Fibroblast of the aortic adventitia (primary cell): Measurements from ENCODE around the gene BCAS1. TPM values are rescaled to one million over a fixed set of nuclear protein-coding genes. Genes with fewer than 3 reads are reported as not detected.

Experiments used
- DNase-seq: peaks from one replicate; pipeline ENCODE4 v3.0.0-alpha.2; 2010; ENCODE audit warnings: low read depth
- H3K4me3 ChIP-seq: 2 replicates; pipeline ENCODE4 v1.5.1; 2011; ENCODE audit warnings: low read depth, mild to moderate bottlenecking, control low read depth, low read length, moderate library complexity
- CTCF ChIP-seq: IDR thresholded peaks from 2 replicates; pipeline ENCODE4 v1.5.1; 2011; ENCODE audit warnings: mild to moderate bottlenecking, low read length, control low read depth, inconsistent platforms; ENCODE audit not compliant: insufficient read depth
- total RNA-seq: library from RNA; depleted of rRNA; stranded (reverse); fragments of >200 nt; gene quantifications from 2 replicates; pipeline ENCODE4 v1.2.3, GENCODE V29; 2012; ENCODE audit warnings: low replicate concordance

The BCAS1 gene
- total RNA-seq, 1 donor, result 0.09 TPM

- no peak overlapping the region for H3K4me3 ChIP-seq
- no peak for DNase-seq
- TF ChIP-seq CTCF, result no peak
Measured at GRCh38 chr20:53945478-53945877, 124.9 kb downstream of the BCAS1 start.

- H3K4me3 ChIP-seq, result no peak overlapping the region
- no peak for TF ChIP-seq CTCF
- no peak for DNase-seq
Measured at GRCh38 chr20:53944796-53945195, 125.6 kb downstream of the BCAS1 start.

- peak overlapping the region; percentile 40 for H3K4me3 ChIP-seq
- TF ChIP-seq CTCF, result peak; percentile 63
- DNase-seq, result peak; percentile 70
Measured at GRCh38 chr20:53943522-53944291, 126.7 kb downstream of the BCAS1 start.

GRCh38 chr20:53942973-53943372, 127.4 kb downstream of the BCAS1 start:
- TF ChIP-seq CTCF, result no peak
- no peak overlapping the region for H3K4me3 ChIP-seq
- no peak for DNase-seq

GRCh38 chr20:53942472-53942816, 128.0 kb downstream of the BCAS1 start:
- TF ChIP-seq CTCF, result no peak
- H3K4me3 ChIP-seq, result no peak overlapping the region
- no peak for DNase-seq

- DNase-seq, result no peak
- TF ChIP-seq CTCF, result no peak
Measured at GRCh38 chr20:53941680-53942471, 128.5 kb downstream of the BCAS1 start.

More at GRCh38 chr20:53941680-53942471, 128.5 kb downstream of the BCAS1 start:
- H3K4me3 ChIP-seq, result no peak overlapping the region
